ENCODE data around the gene ANO7.

DNA sequence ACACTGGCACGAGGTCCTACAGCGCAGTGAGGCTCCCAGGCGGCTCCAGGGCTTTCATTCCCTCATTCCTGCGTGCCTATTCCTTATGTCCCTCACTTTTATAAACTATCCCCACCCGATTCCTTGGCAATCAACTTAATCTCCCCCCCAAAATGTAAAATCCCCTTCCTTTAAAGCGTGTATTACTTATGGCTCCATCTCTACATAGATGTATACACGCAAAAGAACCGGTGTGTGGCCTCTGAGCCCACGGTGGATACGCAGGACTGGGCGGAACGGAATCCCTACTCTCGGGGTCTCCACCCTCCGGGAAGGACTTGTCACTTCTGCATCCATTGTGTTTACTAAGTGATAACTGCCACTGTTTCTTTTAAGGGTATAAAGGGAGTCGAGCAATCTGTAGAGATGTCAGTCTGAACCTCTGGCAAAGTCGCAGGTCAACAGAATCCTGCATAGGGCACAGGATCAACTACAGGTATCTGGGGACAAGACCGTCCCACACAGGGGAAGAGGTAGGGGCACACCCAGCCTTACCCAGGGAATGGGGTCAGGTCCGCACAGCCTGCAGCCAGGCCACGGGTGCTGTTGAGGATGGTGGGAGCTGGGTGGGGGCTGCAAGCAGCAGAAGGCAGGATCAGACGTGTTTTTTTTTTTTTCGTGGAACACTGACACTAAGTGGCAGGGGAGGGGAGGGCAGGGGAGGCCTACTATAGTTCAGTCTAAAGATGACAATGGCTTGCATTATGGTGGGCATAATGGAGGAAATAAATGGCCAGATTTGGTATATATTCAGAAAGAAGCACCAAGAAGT is 84.9 kb downstream of the ANO7 start:
- TF ChIP-seq ZNF274 (IDR thresholded peaks at IDR 0.05; ENCODE audit: low read depth, low read length) (no peak), RAD21 (IDR thresholded peaks at IDR 0.05; ENCODE audit: low read depth) (no peak), EZH2phosphoT487 (IDR thresholded peaks at IDR 0.05; ENCODE audit: borderline replicate concordance) (no peak), YY1 (IDR thresholded peaks at IDR 0.05; ENCODE audit: extremely low read depth, insufficient replicate concordance, low read depth, low read length) (no peak)
- TF ChIP-seq, protein P1, sequence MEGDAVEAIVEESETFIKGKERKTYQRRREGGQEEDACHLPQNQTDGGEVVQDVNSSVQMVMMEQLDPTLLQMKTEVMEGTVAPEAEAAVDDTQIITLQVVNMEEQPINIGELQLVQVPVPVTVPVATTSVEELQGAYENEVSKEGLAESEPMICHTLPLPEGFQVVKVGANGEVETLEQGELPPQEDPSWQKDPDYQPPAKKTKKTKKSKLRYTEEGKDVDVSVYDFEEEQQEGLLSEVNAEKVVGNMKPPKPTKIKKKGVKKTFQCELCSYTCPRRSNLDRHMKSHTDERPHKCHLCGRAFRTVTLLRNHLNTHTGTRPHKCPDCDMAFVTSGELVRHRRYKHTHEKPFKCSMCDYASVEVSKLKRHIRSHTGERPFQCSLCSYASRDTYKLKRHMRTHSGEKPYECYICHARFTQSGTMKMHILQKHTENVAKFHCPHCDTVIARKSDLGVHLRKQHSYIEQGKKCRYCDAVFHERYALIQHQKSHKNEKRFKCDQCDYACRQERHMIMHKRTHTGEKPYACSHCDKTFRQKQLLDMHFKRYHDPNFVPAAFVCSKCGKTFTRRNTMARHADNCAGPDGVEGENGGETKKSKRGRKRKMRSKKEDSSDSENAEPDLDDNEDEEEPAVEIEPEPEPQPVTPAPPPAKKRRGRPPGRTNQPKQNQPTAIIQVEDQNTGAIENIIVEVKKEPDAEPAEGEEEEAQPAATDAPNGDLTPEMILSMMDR (IDR thresholded peaks at IDR 0.05 in 2 of 3, conservative IDR thresholded peaks at IDR 0.05 in 1 of 3; ENCODE audit: borderline replicate concordance in 1 of 3, insufficient read depth in 1 of 3, low read depth in 2 of 3, low read length in 2 of 3) = peak in 1 of 3 experiments; percentile 12; a peak in 1 of 6 replicates
